CD14-positive monocyte (primary cell): ENCODE data around the gene CCDC70. TPM values are rescaled to one million over a fixed set of nuclear protein-coding genes. Genes with fewer than 3 reads are reported as not detected.

Experiments
- DNase-seq, 3 donors: peaks; one replicate each; pipeline ENCODE4 v3.0.0-alpha.2; 2011 to 2022
- H2AFZ ChIP-seq: 2 replicates; pipeline ENCODE4 v1.6.0; 2012; ENCODE audit warnings: mild to moderate bottlenecking, low read depth, low read length, inconsistent platforms; ENCODE audit not compliant: insufficient read depth, poor library complexity, severe bottlenecking
- H3K27ac ChIP-seq, 2 donors: 1 replicate in 1 of 2; 2 replicates in 1 of 2; pipeline ENCODE4 v1.5.1; 2012 to 2013; ENCODE audit warnings: low read length in 2 of 2, control low read depth in 1 of 2, inconsistent platforms in 1 of 2, low read depth in 1 of 2, mild to moderate bottlenecking in 1 of 2
- H3K27me3 ChIP-seq, 2 donors: one replicate each; pipeline versions ENCODE4 v1.6.0 to v1.6.1; 2011 to 2013; ENCODE audit warnings: low read length in 2 of 2; ENCODE audit not compliant: control insufficient read depth in 2 of 2, insufficient read depth in 2 of 2
- H3K36me3 ChIP-seq, 2 donors: replicated peaks in 1 of 2; 1 replicate in 1 of 2; 2 replicates in 1 of 2; pipeline versions ENCODE4 v1.5.1 to v1.6.1; 2012 to 2013; ENCODE audit warnings: low read length in 2 of 2, control low read depth in 1 of 2, inconsistent platforms in 1 of 2, mild to moderate bottlenecking in 1 of 2; ENCODE audit not compliant: insufficient read depth in 2 of 2, control insufficient read depth in 1 of 2
- H3K4me1 ChIP-seq, 2 donors: 1 replicate in 1 of 2; 2 replicates in 1 of 2; pipeline versions ENCODE4 v1.5.1 to v1.6.1; 2012 to 2013; ENCODE audit warnings: low read length in 2 of 2, control low read depth in 1 of 2, inconsistent platforms in 1 of 2, mild to moderate bottlenecking in 1 of 2, moderate library complexity in 1 of 2; ENCODE audit not compliant: insufficient read depth in 2 of 2, control insufficient read depth in 1 of 2
- H3K4me2 ChIP-seq: replicated peaks from 2 replicates; pipeline ENCODE3; 2012; ENCODE audit warnings: low read length, moderate library complexity, mild to moderate bottlenecking; ENCODE audit not compliant: poor library complexity, severe bottlenecking; ENCODE audit errors: extremely low read depth
- H3K4me3 ChIP-seq, 3 experiments: fragments of 200-600 bp in 1 of 3; sonication (generic) in 1 of 3; replicated peaks in 1 of 3; 1 replicate in 2 of 3; 2 replicates in 1 of 3; pipeline ENCODE4 v1.5.1; 2011 to 2013; ENCODE audit warnings: low read length in 3 of 3, mild to moderate bottlenecking in 3 of 3, control low read depth in 2 of 3, low read depth in 2 of 3, inconsistent platforms in 1 of 3, moderate library complexity in 1 of 3
- H3K79me2 ChIP-seq: 2 replicates; pipeline ENCODE4 v1.6.0; 2012; ENCODE audit warnings: mild to moderate bottlenecking, control low read depth, inconsistent platforms, low read length, moderate library complexity; ENCODE audit not compliant: insufficient read depth
- H3K9ac ChIP-seq: 2 replicates; pipeline ENCODE4 v1.6.0; 2017; ENCODE audit warnings: low read length, mild to moderate bottlenecking; ENCODE audit not compliant: insufficient read depth, poor library complexity, severe bottlenecking
- H3K9me3 ChIP-seq, 2 donors: replicated peaks in 1 of 2; 1 replicate in 1 of 2; 2 replicates in 1 of 2; pipeline versions ENCODE4 v1.5.1 to v1.6.1; 2012 to 2013; ENCODE audit warnings: low read length in 2 of 2, control low read depth in 1 of 2; ENCODE audit not compliant: control insufficient read depth in 1 of 2, insufficient read depth in 1 of 2
- H4K20me1 ChIP-seq: 2 replicates; pipeline ENCODE4 v1.6.0; 2012; ENCODE audit warnings: mild to moderate bottlenecking, low read length, control low read depth, moderate library complexity; ENCODE audit not compliant: insufficient read depth
- H3K27ac Mint-ChIP-seq, 7 donors: one replicate each; pipeline ENCODE4 v1.8.0; 2020; ENCODE audit warnings: mild to moderate bottlenecking in 7 of 7, mixed read lengths in 7 of 7, moderate library complexity in 6 of 7, inconsistent platforms in 2 of 7
- H3K27me3 Mint-ChIP-seq, 3 donors: one replicate each; pipeline ENCODE4 v1.8.0; 2021 to 2022; ENCODE audit warnings: low read depth in 3 of 3, mild to moderate bottlenecking in 3 of 3, mixed read lengths in 3 of 3, moderate library complexity in 3 of 3, inconsistent platforms in 1 of 3
- H3K36me3 Mint-ChIP-seq, 2 donors: one replicate each; pipeline ENCODE4 v1.8.0; 2020; ENCODE audit warnings: mixed read lengths in 2 of 2, inconsistent platforms in 1 of 2, mild to moderate bottlenecking in 1 of 2
- H3K4me1 Mint-ChIP-seq: one replicate; pipeline ENCODE4 v1.8.0; 2020; ENCODE audit warnings: mild to moderate bottlenecking, mixed read lengths
- H3K4me3 Mint-ChIP-seq, 2 donors: one replicate each; pipeline ENCODE4 v1.8.0; 2020; ENCODE audit warnings: mild to moderate bottlenecking in 2 of 2, mixed read lengths in 2 of 2, moderate library complexity in 1 of 2
- H3K9me3 Mint-ChIP-seq, 7 donors: one replicate each; pipeline ENCODE4 v1.8.0; 2020 to 2022; ENCODE audit warnings: mixed read lengths in 7 of 7, mild to moderate bottlenecking in 6 of 7, moderate library complexity in 6 of 7, inconsistent platforms in 2 of 7
- CTCF ChIP-seq: fragments of 200-600 bp; IDR thresholded peaks from one replicate; pipeline ENCODE4 v1.8.0; 2022; ENCODE audit warnings: antibody characterized with exemption, mild to moderate bottlenecking
- WGBS: methylation state at CpG from one replicate; pipeline ENCODE4 v1.1.5; 2013; ENCODE audit warnings: missing lambda C conversion rate; ENCODE audit not compliant: insufficient coverage; 5-methylcytosine and 5-hydroxymethylcytosine counted together
- intact Hi-C, 2 donors: fragments of 100-400 bp; cut with micrococcal nuclease; formaldehyde crosslinking; loops; one replicate each; pipeline versions ENCODE4 v1.15.0 to v1.15.1; 2023
- polyA plus RNA-seq, 3 donors: library from polyadenylated mRNA; depleted of rRNA in 1 of 3; unstranded in 2 of 3; stranded (reverse) in 1 of 3; fragments of 300-500 nt in 2 of 3; fragments of >200 nt in 1 of 3; fragmentation: Illumina TruSeq in 2 of 3; gene quantifications; 1 replicate in 2 of 3; 2 replicates in 1 of 3; pipeline ENCODE4 v1.2.3, GENCODE V29; 2012 to 2021

The CCDC70 gene
- polyA plus RNA-seq, 3 donors, result not detected

DNA sequence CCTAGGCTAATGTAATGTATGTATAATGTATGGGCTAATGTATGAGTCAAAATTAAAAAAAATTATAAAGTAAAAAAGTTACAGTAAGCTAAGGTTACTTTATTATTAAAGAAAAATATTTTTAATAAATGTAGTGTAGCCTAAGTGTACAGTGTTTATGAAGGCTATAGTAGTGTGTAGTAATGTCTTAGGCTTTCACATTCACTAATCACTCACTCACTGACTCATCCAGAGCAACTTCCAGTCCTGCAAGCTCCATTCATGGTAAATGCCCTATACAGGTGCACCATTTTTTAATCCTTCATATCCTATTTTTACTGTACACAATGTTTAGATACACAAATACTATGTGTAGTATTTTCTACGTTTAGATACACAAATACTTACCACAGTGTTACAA is 15.0 kb upstream of the CCDC70 start:
- Mint-ChIP-seq H3K4me1 (peaks cover 25% of the 10 kb centered on the region), H3K9me3 (peaks cover 0 to 2% (median 0%) of the 10 kb centered on the region in 7 donors), H3K27ac (no peak overlapping the region), H3K4me3 (no peak overlapping the region), H3K36me3 (no peaks in the 10 kb centered on the region), H3K27me3 (peaks cover 0 to 5% (median 4%) of the 10 kb centered on the region in 3 donors)
- Histone ChIP-seq H4K20me1 (no peaks in the 10 kb centered on the region), H3K27ac (no peak overlapping the region), H3K27me3 (no peaks in the 10 kb centered on the region), H3K79me2 (no peaks in the 10 kb centered on the region), H3K4me2 (no peak overlapping the region), H2AFZ (no peak overlapping the region), H3K36me3 (no peaks in the 10 kb centered on the region), H3K4me3 (no peak overlapping the region), H3K9me3 (no peaks in the 10 kb centered on the region), H3K9ac (no peak overlapping the region), H3K4me1 (peaks cover 5 to 13% of the 10 kb centered on the region in 2 donors)
- DNase-seq, result no peak
- TF ChIP-seq CTCF, result no peak
- intact Hi-C loops, result loop anchor here in 1 of 2 donors (5.0 to 10.0 kb wide), 2 partner anchors 34 to 52 kb away; no protein-coding TSS in a partner anchor
- WGBS, result no CpG with 5 or more reads among the region's 1 CpG

DNA sequence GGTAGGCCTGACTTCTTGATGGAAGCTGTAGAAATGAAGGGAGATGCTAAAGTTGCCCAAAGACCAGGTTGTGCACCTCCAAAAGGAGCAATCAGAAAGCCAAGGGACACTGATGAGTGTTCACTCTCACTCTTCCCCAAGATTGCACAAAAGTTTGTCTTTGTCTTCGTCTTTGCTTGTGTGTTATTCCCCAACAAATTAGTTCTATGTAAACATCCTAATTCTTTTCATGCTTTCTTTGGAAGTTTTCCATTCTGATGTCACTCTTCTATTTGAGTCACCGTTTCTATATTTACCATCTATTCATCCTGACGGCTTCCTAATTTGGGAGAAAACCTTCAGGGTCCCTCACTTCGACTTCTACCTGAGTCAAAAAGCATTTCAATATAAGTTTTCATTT is 13.1 kb upstream of the CCDC70 start:
- H3K36me3 ChIP-seq, result no peaks in the 10 kb centered on the region
- H3K9me3 Mint-ChIP-seq, result peaks cover 0 to 2% (median 0%) of the 10 kb centered on the region in 7 donors
- no peaks in the 10 kb centered on the region for H4K20me1 ChIP-seq
- no peak overlapping the region for H3K27ac ChIP-seq
- H3K27me3 Mint-ChIP-seq, result peaks cover 0 to 6% (median 4%) of the 10 kb centered on the region in 3 donors
- 86% methylated on average over 2 of the region's 4 CpGs for WGBS
- H3K9me3 ChIP-seq, result no peaks in the 10 kb centered on the region
- no peak overlapping the region for H2AFZ ChIP-seq
- no peak overlapping the region for H3K27ac Mint-ChIP-seq
- H3K79me2 ChIP-seq, result no peaks in the 10 kb centered on the region
- no peak for TF ChIP-seq CTCF
- no peak for DNase-seq
- H3K4me1 ChIP-seq, result peaks cover 5 to 13% of the 10 kb centered on the region in 2 donors
- H3K9ac ChIP-seq, result no peak overlapping the region
- no peak overlapping the region for H3K4me3 ChIP-seq
- intact Hi-C loops, result loop anchor here in 1 of 2 donors (5.0 to 10.0 kb wide), 2 partner anchors 36 to 54 kb away; no protein-coding TSS in a partner anchor
- no peaks in the 10 kb centered on the region for H3K36me3 Mint-ChIP-seq
- H3K27me3 ChIP-seq, result no peaks in the 10 kb centered on the region
- H3K4me1 Mint-ChIP-seq, result peaks cover 25% of the 10 kb centered on the region
- H3K4me2 ChIP-seq, result no peak overlapping the region
- H3K4me3 Mint-ChIP-seq, result no peak overlapping the region
